WERI-Rb-1 (cell line): ENCODE data around the gene MAPKAP1.

Source experiments
- DNase-seq: peaks from one replicate; pipeline ENCODE4 v3.0.0-alpha.2; 2020
- H3K27ac ChIP-seq: fragments of 250-450 bp; sonication (Bioruptor Pico); 2 replicates; pipeline ENCODE4 v1.5.1; 2020; ENCODE audit warnings: mild to moderate bottlenecking, moderate library complexity
- H3K27me3 ChIP-seq: fragments of 250-450 bp; sonication (Bioruptor Pico); 2 replicates; pipeline ENCODE4 v1.5.1; 2021; ENCODE audit warnings: mild to moderate bottlenecking, low read depth, moderate library complexity; ENCODE audit not compliant: insufficient read depth, severe bottlenecking
- H3K36me3 ChIP-seq: fragments of 250-450 bp; sonication (Bioruptor Pico); 2 replicates; pipeline ENCODE4 v1.5.1; 2020; ENCODE audit warnings: mild to moderate bottlenecking, moderate library complexity
- H3K4me3 ChIP-seq: 2 replicates; pipeline ENCODE4 v1.5.1; 2011; ENCODE audit warnings: low read depth, mild to moderate bottlenecking, control low read depth, low read length
- H3K9me3 ChIP-seq: fragments of 250-450 bp; sonication (Bioruptor Pico); 2 replicates; pipeline ENCODE4 v1.5.1; 2021; ENCODE audit warnings: mild to moderate bottlenecking, moderate library complexity; ENCODE audit not compliant: severe bottlenecking
- TF ChIP-seq, protein P1 (sequence below): IDR thresholded peaks from 2 replicates; pipeline ENCODE4 v1.5.1; 2011; ENCODE audit warnings: low read depth, mild to moderate bottlenecking, control low read depth, inconsistent platforms, low read length

MAPKAP1 gene

DNA sequence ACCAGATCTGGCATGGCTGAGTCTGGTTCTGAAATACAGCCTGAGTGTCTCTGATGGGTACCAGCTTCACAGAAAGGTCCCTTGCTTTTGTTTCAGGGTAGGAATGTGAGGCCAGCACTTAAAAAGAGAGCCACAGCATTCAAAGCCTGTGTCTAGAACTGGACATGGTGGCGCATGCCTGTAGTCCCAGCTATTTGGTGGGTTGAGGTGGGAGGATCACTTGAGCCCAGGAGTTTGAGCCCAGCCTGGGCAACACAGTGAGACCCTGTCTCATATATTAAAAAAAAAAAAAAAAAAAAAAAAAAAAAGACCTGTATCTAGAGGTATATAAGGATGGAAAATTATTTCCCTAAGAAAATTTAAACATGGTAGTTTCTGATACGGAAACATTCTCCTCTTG lies 243.1 kb downstream of the MAPKAP1 start:
- Histone ChIP-seq H3K27me3 (no peaks in the 10 kb centered on the region), H3K9me3 (no peaks in the 10 kb centered on the region), H3K27ac (no peak overlapping the region), H3K36me3 (no peaks in the 10 kb centered on the region), H3K4me3 (no peak overlapping the region)
- DNase-seq, result no peak
- TF ChIP-seq, protein P1, sequence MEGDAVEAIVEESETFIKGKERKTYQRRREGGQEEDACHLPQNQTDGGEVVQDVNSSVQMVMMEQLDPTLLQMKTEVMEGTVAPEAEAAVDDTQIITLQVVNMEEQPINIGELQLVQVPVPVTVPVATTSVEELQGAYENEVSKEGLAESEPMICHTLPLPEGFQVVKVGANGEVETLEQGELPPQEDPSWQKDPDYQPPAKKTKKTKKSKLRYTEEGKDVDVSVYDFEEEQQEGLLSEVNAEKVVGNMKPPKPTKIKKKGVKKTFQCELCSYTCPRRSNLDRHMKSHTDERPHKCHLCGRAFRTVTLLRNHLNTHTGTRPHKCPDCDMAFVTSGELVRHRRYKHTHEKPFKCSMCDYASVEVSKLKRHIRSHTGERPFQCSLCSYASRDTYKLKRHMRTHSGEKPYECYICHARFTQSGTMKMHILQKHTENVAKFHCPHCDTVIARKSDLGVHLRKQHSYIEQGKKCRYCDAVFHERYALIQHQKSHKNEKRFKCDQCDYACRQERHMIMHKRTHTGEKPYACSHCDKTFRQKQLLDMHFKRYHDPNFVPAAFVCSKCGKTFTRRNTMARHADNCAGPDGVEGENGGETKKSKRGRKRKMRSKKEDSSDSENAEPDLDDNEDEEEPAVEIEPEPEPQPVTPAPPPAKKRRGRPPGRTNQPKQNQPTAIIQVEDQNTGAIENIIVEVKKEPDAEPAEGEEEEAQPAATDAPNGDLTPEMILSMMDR, result no peak

DNA sequence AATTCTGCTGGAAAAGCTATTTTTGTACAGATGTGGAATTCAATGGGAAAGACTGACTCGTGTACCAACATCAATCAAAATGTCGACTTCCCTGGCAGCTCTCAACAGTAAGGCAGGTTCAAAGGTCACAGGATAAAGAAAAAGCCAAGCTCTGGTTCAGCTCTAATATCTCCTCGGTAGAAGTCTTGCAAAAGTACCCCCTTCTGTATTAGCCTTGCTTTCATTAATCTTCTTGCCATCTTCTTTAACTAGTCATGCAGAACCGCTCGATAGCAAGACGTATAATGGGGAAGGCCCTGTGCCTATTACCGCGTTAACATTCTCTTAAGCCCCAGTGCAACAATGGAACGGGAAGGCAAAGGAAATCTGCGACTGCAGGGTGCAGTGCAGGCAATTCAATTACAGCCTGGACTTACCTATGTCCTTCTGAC lies 244.1 kb downstream of the MAPKAP1 start:
- H3K27ac ChIP-seq, result peak overlapping the region; percentile 28
- peaks cover under 1% of the 10 kb centered on the region for H3K9me3 ChIP-seq
- H3K36me3 ChIP-seq, result no peaks in the 10 kb centered on the region
- H3K4me3 ChIP-seq, result no peak overlapping the region
- TF ChIP-seq, protein P1, result no peak
- no peaks in the 10 kb centered on the region for H3K27me3 ChIP-seq
- peak; percentile 87 for DNase-seq

DNA sequence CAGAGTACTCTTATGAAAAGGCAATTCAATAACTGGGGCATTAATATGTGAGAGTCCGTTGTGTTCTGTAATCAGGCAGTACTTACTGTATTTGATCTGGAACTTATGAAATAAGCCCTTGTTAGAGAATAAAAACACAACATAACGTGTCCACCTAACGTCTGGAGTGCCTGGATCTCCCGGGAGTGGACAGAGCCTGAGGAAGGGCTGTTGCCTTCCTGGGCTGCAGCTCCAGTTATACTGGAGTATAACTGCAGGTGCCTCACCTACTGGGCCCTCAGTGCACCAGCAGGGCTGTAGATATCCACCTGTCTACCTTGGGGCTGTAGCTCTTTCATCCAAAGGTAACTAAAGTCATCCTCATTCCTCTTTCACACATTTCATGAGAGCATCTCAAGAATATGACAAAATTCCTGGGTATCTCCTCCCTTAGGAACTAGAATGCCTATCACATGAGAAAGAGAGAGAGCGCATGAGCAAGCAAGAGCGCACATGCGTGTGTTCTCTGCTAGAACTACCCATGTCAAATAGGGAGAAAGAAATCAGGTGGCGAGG lies 245.3 kb downstream of the MAPKAP1 start:
- Histone ChIP-seq H3K27ac (no peak overlapping the region), H3K27me3 (no peaks in the 10 kb centered on the region), H3K4me3 (no peak overlapping the region), H3K9me3 (peaks cover 10% of the 10 kb centered on the region), H3K36me3 (peaks cover 4% of the 10 kb centered on the region)
- TF ChIP-seq, protein P1, result no peak
- DNase-seq, result no peak

DNA sequence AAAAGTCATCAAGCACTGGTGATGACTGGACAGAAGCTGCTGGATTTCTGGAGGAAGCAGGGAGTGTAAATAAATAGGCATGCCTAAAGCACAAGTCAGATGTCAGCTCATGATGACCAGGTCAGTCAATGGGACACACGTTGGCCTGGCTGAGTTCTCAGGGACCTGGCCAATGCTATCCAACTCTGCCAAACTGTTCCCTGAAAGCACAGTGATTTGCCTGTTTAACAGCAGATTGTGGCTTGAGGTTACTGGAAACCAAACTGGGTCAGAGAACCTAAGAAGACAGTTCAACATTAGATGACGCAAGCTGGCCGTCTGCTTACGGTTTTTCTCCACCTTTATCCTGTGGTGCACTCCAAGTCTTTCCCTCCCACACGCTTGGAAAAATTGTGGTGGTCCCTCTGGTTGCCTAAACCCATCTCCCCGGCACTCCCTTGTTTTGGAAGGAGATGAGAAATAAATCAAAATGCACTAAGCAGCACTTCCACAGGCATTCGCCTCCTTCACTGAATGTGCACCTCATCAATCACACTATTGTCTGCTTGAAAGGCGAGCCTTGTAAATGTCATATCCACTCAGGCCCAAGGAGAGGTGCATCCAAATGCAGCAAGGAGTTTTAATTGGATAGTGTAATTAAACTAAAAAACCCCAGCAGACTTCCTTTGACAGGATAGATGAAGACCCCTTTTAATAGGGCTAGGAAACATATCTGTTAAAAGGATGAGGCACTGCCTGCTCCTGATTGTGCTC lies 245.9 kb downstream of the MAPKAP1 start:
- no peak overlapping the region for H3K4me3 ChIP-seq
- no peak overlapping the region for H3K27ac ChIP-seq
- H3K9me3 ChIP-seq, result peaks cover 17% of the 10 kb centered on the region
- DNase-seq, result no peak
- H3K36me3 ChIP-seq, result peaks cover 4% of the 10 kb centered on the region
- TF ChIP-seq, protein P1, result no peak
- no peaks in the 10 kb centered on the region for H3K27me3 ChIP-seq

DNA sequence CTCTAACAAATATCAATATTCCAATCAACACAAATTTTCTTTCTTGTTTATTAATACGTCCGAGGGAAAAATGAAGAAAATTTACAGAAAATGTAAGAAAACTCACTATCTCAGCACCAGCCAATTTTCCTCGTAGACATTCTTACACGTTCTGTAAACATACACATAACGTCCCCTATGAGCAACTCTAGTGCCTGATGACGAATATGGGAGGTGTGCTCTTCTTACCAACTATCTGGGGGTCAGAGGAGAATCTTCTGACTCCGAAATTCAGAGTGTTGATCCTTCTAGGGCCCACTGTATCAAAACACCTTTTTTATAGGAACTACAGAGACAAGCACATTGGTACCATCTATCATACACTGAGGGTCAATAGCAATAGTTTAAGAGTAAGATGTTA lies 246.7 kb downstream of the MAPKAP1 start:
- Histone ChIP-seq H3K27me3 (no peaks in the 10 kb centered on the region), H3K36me3 (peaks cover 4% of the 10 kb centered on the region), H3K9me3 (peaks cover 18% of the 10 kb centered on the region), H3K27ac (no peak overlapping the region), H3K4me3 (no peak overlapping the region)
- DNase-seq, result no peak
- TF ChIP-seq, protein P1, result no peak

GRCh38 chr9:125457357-125457756 lies 249.7 kb downstream of the MAPKAP1 start:
- H3K4me3 ChIP-seq, result no peak overlapping the region
- no peak for DNase-seq
- TF ChIP-seq, protein P1, result no peak
- H3K27me3 ChIP-seq, result no peaks in the 10 kb centered on the region
- H3K9me3 ChIP-seq, result peaks cover 18% of the 10 kb centered on the region
- peaks cover 7% of the 10 kb centered on the region for H3K36me3 ChIP-seq
- H3K27ac ChIP-seq, result no peak overlapping the region
